ELR (cell line): ENCODE measurements around the gene STIMATE.

Experiments used
- DNase-seq: peaks from one replicate; pipeline ENCODE4 v3.0.0-alpha.2; 2015; ENCODE audit warnings: low read depth

STIMATE gene

DNA sequence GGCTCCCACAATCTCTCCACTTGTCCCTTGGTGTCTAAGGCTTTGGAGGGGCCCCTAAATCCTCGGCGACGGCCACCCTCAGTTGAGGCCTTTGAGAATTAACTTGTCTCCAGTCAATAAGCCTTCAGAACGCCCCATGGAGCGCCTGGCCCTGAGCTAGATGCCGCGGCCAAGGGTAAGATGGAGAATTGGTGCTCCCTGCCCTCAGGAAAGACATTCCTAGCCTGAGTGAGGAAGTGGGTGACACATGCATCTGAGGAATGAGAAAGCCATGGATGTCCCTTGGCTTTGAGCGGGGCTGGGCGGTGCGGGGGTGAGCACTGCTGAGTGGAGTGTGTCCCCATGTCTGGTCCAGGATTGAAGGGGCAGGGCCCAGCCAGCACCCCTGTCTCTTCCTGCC, 80.1 kb downstream of the STIMATE start:
- no peak for DNase-seq

DNA sequence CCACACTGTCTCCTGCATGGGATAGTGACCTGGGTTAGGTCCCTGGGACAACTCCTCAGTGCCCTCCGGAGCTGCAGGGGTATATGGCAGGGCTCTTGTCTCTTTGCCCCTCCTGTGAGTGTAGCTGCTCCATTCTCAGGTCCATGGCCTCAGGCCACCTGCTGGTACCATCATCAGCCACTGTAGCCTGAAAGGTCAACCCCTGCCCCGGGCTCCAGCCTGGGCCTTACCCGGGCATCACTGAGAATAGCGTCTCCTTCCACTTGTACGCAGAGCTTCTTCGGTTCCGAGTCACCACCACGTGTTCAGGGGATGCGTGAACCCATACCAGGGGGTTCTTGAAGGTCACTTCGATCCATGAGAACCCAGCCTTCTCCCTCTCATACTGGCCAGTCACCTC, 80.7 kb downstream of the STIMATE start:
- DNase-seq = no peak

DNA sequence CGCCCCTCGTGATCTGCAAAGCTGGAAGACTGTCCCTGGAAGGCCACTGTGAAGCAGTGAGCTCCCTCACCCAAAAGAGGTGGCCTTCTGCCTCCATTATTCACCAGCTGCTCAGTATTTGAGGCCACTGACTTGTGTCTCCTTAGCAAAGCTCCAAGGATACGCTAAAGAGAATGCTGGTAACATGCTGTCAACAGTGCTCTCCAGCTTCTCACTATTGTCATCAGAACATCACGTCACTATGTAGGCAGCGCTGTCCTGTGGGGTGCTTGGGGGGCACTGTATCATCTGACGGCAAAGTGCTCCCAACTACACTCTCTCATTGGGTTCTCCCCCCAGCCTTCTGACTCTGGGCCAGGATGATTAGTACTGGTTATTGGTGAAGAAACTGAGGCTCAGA, 81.1 kb downstream of the STIMATE start:
- DNase-seq = no peak

DNA sequence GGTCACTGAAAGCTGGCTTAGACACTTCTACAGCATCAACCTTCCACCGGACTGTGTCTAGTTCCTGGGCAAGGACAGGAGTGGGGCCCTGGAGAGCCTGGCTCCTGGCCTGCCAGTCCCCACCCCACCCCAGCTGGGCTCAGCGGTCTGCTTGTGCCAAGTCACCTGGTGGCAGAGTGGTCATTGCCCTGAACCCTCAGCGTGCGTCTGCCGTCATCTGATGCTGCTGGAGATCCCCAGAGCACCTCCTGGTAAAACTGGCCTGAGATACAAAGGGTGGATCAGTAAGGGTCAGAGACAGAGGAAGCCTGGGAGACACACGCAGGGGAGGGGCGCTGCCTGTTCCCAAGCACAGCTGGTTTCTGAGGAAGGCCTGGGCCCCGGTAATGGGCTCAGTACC, 83.5 kb downstream of the STIMATE start:
- DNase-seq = no peak

DNA sequence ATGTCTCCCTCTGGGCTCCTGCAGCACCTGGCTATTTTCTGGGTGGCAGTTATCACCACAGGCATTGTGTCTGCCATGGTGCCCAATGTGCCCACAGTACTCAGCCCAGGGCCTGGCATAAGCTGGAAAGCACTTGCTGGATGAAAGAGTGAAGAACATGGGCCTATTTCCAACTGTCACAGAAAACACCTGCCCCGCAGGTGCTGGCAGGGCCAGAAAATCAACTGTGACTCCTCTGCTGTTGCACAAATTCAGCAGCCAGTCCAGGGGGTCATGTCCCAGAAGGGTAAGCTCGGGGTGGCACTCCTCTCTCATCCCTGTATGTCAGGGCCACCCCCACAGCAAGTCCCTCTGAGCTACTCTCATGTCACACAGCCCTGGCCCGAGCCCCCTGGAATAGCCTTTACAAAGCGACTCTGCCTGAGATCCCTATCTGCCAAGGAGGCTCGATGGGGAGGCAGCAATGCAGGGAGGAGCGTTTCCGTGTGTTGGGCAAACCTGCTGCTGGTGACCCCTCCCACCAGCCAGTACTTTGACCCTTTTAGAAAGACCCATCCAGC, 85.8 kb downstream of the STIMATE start:
- DNase-seq = no peak

DNA sequence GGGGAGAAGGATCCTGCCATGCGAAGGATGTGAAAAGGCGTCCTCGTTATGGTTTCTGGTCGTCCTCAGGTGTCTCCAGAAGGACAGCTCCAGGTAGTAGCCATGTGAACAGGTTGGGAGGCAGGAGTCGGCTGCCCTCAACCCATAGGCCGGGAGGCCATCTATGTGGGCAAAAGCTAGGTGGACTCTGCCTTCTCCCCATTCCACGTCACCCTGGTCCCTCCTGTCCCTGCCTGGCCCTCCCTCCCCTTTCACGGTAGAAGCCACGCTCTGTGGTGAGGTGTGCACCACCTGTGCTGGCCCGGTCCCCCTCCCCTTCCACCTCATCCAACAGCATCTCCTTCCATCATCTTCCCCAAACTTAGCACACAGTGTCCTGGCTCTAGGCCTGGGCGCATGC, 86.4 kb downstream of the STIMATE start:
- DNase-seq = no peak

DNA sequence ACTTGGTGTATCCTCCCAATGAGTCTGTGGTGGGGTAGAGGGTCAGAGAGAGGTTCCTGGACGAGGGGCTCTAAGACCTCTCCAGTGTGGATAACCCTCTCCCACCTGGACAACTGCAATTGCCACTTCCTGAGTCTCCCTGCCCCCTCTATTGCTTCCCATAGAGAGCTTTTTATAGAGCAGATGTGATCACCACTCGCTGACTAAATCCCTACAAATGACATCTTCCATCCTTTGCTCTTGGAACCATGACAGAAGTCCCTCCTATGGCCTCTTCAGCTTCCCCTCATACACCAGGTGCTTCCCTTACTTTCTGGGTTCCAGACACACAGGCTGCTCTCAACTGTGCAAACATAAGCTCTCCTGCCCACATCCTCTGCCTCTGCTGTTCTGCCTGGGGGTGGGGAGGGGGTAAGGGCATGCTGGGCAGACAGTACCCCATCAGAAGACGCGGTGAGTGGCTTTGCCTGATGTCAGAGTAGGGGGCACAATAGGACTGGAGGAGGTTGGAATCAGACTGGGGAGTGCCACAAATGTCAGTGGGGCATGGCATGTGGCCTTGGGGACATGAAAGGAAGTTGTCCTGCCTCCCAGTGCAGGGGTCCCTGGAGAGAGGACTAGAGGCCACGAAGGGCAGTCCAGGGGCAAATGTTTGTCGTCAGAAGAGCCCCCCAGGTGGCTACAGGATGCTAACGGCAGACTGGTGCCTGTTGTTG, 87.5 kb downstream of the STIMATE start:
- DNase-seq = no peak

DNA sequence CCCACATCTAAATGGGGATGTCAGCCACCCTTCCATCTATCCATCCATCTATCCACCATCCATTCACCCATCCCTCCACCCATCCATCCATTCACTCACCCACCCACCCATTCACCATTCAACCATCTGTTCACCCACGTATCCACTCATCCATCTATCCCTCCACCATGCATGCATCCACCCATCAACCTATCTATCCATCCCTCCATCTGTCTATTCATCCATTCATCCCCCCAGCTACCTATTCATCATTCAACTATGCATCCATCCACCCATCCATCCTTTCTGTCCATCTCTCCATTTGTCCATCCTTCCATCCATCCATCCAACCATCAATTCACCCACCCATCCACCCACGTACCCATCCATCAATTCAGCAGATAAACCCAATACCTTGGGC, 88.2 kb downstream of the STIMATE start:
- no peak for DNase-seq

DNA sequence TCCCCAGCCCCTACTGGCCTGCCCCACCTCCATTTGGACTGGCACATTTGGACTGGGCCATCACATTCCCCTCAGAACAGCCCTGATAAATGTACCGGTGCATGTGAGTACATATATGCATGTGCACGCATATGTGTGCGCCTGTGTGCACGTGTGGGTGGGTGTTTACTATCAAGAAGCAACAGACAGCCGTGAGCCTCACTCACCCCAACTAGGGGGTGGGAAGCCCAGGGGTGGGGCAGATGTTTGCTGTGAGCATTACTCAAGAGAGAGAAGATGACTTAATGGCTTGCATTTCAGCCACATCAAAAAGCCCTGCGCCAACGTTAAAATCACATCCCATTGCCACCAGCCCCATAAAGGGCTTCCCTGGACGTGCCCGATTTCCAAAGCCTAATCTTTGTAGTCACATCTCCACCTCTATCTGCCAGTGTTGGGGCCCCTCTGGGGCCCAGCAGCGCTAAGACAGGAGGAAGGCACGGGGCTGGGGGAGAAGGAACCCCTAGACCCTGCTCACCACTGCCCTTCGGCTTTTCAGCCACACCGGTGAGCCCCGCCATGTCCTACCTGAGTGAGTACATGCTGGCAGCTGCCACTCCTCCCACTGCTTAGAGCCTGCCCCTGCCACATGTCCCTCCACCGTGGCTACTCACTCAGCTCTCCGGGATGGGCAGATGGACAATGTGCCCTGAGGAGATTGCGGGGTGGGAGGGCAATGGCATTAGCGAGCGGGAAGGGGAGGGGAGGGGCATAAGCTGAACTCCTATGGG, 91.9 kb downstream of the STIMATE start:
- DNase-seq = no peak

DNA sequence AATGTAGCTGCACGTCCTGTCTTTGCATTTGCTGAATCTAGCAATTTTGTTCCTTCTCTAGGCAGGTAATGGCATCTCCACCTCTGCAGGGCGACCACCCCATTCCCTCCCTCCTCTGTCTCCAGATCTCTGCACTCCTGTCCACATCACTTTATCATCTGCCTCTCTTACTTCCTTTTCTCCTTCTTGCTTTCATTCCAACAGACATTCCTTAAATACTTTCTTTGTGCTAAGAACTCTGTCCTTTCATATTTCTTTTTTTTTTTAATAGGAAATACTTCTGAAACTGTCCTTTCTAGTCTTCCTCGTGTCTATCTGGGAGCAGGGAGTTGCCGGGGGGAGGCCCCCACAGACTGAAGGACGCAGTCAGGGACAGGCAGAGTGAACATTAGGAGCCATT, 95.5 kb downstream of the STIMATE start:
- DNase-seq = no peak

DNA sequence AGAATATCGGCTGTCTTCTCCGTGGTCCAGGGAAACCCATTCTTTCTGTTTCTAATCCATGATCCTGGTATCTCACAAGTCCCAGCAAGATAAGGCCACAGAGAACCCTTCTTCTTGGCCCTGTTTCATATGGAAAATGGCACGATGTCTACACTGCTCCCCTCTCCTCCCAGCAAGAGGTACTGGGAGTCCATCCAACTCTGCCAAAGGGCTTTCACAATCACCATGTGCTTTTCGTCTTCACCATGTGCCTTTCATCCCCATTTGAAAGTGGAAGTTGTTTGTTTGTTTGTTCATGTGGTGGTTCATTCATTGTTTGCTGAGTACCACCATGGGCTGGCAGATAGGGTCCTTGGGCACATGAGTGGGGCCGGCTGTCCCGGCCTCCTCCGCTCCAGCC, 97.3 kb downstream of the STIMATE start:
- no peak for DNase-seq

DNA sequence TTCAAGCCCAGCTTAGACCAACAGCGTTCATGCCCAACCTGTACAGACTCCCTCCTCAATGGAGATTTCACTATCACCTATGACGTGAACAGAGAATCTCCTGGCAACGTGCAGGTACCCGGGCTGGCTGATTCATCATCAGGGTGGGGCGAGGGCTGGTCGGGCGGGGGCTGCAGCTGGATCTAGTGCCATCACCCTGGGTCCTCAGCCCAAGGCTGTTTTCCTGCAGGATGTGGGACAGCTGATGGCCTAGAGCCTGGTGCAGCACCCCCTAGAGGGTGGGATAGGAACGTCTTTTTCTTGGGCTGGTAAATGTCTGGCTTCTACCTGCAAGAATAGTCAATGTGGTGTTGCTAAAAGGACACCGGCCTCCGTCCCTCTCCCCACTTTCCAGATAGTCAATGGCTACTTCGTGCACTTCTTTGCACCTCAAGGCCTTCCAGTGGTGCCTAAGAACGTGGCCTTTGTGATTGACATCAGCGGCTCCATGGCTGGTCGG, 98.3 kb downstream of the STIMATE start:
- peak; percentile 26 for DNase-seq

DNA sequence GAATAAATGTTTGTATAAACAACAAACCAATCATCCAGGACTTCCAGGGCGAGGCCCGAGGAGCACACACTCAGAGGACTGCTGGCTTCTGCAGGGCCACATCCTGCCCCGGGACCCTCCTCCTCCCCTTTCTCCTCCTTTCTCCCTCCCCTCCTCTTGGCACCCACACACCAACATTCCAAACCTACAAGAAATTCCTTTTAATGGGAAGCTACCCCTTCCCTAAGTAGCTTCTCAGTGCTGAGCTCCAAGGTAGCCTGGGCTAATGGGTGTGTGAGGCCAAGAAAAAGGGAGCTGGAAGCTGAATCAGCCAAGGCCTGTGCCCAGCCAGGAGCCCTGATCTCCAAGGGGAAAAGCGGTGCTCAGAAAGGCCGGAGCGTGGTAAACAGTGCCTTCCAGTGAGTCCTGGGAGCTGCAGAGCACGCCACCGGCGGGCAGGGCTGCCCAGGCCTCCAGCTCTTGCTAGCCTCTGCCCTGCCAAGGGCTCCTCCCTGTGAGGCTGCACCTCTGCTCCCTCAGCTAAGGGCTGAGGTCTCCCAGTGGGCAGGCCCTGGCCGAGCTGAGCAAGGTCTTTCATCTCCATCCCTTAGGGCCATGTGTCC, 98.9 kb downstream of the STIMATE start:
- DNase-seq = no peak

DNA sequence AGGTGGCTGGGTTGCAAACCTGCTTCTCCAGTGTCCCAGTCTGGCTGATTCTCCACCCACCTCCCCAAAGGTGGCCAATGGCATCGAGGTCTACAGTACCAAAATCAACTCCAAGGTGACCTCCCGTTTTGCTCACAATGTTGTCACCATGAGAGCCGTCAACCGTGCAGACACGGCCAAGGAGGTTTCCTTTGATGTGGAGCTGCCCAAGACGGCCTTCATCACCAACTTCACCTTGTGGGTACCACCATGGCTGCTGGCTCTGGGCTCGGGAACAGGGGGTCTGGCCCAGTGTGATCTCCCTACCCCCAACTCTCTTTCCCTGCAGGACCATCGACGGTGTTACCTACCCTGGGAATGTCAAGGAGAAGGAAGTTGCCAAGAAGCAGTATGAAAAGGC, 100.9 kb downstream of the STIMATE start:
- no peak for DNase-seq

DNA sequence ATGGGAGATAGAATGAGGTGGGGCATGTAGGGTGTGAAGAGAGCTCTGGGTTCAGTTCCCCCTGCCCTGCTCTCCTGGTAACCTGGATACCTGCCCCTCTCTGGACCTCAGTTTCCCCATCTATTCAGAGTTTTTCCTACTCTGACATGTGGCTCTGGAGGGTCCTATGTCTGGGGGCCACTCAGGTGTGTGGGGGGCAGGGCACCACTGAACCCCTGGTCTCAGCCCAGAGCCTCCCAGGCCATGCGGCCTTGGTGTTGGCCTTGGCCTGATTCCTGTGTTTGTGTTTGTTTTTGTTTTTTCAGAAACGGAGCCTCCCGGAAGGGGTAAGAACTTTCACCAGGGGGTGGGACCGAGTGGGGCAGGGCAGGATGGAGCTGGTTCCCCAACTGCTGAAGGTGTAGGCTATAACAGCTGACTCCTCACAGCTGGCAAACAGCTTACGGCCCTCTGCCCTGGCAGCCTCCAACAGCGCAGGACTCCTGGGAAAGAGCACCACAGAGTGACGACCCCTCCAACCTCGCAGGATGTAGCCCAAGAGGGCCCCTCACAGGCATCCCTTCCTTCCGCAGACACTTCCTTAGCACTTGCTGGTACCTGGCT, 101.9 kb downstream of the STIMATE start:
- DNase-seq = no peak

DNA sequence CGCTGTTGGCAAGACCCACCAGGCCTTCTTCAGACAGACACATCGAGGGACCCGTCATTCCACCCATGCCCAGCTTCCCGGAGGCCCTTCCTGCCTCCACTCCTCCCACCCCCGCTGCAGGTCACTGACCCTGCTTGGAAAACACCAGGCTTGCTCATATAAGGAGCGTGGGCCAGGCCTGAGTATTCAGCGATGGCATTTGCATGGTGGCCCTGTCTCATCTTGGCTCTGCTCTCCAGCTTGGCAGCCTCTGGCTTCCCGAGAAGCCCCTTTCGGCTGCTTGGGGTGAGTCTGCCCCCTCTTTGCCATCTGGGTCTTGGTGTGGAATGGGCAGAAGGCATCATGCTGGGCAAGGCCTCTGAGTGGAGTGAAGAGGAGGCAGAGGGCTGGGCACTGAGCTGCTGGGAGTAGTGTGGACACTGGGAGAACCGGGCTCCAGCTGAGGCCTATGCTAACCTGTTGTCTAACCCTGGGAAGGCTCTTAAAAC, 102.7 kb downstream of the STIMATE start, which contains the start of gene ITIH3:
TSS of gene ITIH3 (plus strand) at position 185 of the 488 bp plus-strand sequence. CDS start at position 193, 8 bp downstream.
- no peak for DNase-seq

DNA sequence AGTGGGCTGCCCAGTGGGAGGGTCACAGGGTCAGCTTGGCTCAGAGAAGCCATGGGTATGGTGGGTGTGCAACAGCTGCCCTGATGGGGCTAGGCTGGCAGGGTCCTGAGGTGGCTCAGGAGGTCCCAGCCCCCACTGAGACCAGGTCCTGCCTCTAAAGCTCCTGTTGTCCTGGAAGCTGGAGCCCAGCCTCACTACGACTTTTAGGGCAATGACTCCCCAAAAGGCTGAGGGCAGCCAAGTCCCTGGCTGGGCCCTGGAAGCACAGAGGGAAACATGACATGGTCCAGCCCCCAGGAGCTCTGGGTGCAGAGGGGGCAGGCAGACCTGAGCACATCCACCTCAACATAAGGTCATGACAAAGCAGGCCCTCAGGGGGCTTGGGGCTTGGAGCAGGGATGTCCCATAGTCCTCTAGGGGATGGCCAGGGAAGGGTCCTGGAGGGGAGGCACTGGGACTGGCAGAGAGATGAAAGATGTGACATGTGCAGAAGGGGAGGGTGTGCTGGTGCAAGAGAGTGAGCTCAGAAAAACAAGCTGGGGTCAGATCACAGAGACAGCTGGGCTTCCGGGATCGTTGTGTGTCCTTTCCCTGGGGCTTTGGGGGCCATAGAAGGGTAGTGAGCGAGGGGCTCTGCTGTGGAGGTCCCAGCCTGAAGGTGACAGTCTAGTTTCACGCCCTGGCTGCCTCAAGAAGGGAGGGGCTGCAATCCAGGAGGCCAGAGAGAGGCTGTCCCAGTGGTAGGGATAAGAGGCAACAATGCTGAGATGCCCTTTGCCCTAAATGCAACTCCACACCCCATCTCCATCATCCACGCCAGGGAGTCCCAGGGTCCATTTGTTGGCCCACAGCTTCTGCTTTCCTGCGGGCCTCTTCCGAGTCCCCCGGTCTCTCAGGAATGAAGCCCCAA, 103.4 kb downstream of the STIMATE start:
- no peak for DNase-seq

DNA sequence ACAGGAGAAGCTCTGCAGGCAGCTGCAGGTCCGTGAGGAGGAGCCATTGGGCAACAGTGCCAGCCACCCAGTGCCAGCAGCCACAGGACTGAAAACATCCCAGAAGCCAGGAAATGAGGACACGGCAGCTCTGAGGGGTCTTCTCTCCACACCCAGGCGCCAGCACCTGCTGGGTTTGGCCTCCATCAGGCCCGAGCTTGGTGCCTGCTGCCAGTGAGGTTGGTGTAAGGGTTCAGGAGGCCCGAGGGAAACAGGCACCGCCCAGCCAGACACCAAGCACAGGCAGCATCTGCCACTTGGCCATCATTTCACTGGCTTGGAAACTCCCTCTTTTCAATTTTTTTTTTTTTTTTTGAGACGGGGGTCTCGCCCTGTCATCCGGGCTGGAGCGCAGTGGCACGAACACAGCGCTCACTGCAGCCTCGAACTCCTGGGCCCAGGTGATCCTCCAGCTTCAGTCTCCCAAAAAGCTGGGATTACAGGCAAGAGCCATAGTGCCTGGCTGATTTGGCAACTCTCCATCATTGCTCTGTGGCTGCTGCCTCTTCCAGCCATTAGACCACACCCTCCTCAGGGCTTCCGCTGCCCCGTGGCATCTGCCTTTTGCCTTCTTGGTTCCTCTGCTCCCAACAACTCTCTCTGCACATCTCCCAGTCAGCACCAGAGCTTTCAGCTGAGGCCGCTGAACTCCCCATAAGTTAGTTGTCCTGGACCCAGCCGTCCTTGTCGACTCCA, 104.2 kb downstream of the STIMATE start:
- no peak for DNase-seq

DNA sequence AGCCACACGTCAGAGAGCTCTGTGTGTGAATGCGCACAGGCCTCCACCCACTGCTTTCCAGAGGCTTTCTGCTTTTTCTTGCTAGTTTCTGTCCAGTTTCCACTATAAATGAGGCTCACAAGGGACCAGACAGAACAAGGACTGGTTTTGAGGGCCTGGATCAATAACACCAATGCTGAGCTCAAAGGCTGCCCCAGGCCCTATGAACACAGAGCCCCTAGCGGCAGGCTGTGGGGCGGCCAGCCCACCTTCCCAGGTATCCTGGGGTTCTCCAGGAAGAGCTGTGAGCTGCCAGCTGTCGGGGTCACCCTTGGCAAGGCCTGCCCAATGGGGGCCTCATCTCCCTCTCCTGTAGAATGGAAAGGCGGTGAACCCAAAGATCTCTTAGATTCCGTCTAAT, 104.9 kb downstream of the STIMATE start:
- no peak for DNase-seq

DNA sequence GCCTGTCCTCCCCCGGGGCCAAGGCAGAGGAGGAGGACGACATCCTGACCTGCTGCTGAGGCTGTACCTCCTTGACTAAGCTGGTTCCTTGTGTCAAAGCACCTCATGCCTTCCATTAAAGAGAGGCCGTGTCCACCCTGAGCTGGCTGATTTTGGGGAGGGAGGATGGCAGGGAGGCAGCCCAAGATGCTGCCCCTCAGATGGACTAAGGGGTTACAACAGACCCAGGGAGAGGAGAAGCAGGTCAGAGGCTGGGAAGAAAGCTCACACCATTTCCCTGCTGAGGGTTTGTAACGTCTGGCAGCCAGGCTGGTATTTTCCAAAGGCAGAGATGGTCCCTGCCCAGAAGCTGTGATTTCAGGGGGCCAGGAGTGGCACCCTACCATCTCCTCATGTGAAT, 105.4 kb downstream of the STIMATE start:
- DNase-seq = no peak
